HEK293T (cell line): ENCODE measurements around the gene ASB3.

Experiments used
- BHLHE40 ChIP-seq: fragments of 450-650 bp; IDR thresholded peaks from 2 replicates; pipeline ENCODE4 v1.6.1; 2016; ENCODE audit warnings: mild to moderate bottlenecking, moderate library complexity, borderline replicate concordance
- CTBP1 ChIP-seq: fragments of 450-650 bp; IDR thresholded peaks from 2 replicates; pipeline ENCODE4 v1.6.1; 2016; ENCODE audit warnings: borderline replicate concordance
- FOXA1 ChIP-seq: fragments of 450-650 bp; IDR thresholded peaks from 2 replicates; pipeline ENCODE4 v1.6.1; 2016; ENCODE audit warnings: mild to moderate bottlenecking
- FOXM1 ChIP-seq: fragments of 450-650 bp; IDR thresholded peaks from 2 replicates; pipeline ENCODE4 v1.6.1; 2017; ENCODE audit warnings: mild to moderate bottlenecking, borderline replicate concordance
- HDGF ChIP-seq: fragments of 450-650 bp; IDR thresholded peaks from 2 replicates; pipeline ENCODE4 v1.6.1; 2017; ENCODE audit warnings: antibody characterized with exemption, borderline replicate concordance
- LEF1 ChIP-seq: fragments of 450-650 bp; IDR thresholded peaks from 2 replicates; pipeline ENCODE4 v1.6.1; 2017; ENCODE audit warnings: mild to moderate bottlenecking, borderline replicate concordance
- NFRKB ChIP-seq: fragments of 450-650 bp; IDR thresholded peaks from 2 replicates; pipeline ENCODE4 v1.6.1; 2016; ENCODE audit warnings: mild to moderate bottlenecking, moderate library complexity
- SP1 ChIP-seq: fragments of 450-650 bp; IDR thresholded peaks from 2 replicates; pipeline ENCODE4 v1.6.1; 2017
- SUZ12 ChIP-seq: fragments of 450-650 bp; IDR thresholded peaks from 2 replicates; pipeline ENCODE4 v1.6.1; 2016; ENCODE audit warnings: mild to moderate bottlenecking
- TARDBP ChIP-seq: fragments of 450-650 bp; IDR thresholded peaks from 2 replicates; pipeline ENCODE4 v1.6.1; 2016

DNA sequence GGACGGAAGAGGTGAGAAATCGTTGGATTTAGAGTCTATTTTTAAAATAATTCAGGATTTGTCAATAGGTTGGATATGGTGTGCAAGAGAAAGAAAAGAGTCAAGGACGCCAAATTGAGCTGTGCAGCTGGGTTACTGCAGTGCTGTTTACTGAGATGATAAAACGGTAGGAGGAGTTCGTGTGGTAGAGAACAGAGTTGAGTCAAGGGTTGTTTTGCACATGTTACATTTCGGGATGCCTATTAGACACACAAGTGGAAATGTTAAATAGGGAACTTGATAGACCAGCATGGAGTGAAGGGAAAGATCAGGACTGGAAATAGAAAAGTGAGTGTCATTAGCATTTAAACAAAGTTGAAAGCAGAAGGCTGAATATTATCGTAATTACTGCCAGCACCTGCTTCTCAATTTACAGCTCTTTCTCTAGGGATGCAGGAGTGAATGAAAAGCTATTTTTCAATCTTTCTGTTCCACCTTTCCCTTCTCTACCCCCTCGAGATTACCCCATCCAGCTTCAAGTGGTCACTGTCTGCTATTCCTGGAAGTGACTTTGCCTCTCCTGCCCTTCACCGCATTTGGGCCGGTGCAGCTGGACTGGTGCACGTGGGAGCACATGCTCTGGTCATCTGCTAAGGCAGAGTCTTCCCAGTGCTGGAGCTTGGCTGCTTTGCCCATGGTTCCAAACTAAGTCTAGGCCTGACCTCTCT, 42.7 kb upstream of the ASB3 start:
- TF ChIP-seq LEF1: no peak
- no peak for TF ChIP-seq TARDBP
- no peak for TF ChIP-seq HDGF
- TF ChIP-seq SP1: no peak
- TF ChIP-seq SUZ12: no peak
- TF ChIP-seq NFRKB: no peak
- TF ChIP-seq CTBP1: no peak
- TF ChIP-seq BHLHE40: no peak
- TF ChIP-seq FOXM1: no peak
- TF ChIP-seq FOXA1: no peak
